HepG2 (cell line): ENCODE results near the gene NUBPL. TPM values are rescaled to one million over a fixed set of nuclear protein-coding genes. Genes with fewer than 3 reads are reported as not detected.

Experiments
- HNRNPUL1 ChIP-seq: fragments of 200-400 bp; formaldehyde crosslinking; IDR thresholded peaks from 2 replicates; pipeline ENCODE4 v1.6.1; 2017; ENCODE audit warnings: low read depth, mild to moderate bottlenecking, low read length, moderate library complexity
- POLR2G ChIP-seq: fragments of 200-400 bp; formaldehyde crosslinking; IDR thresholded peaks from 2 replicates; pipeline ENCODE4 v1.6.1; 2018; ENCODE audit warnings: mild to moderate bottlenecking, low read depth, low read length, moderate library complexity
- REPIN1 ChIP-seq: sonication (generic); formaldehyde crosslinking; IDR thresholded peaks from 2 replicates; pipeline ENCODE4 v1.8.0; 2022; ENCODE audit warnings: missing genetic modification reagents, low read depth, mild to moderate bottlenecking, borderline replicate concordance
- SKIL ChIP-seq: sonication (generic); formaldehyde crosslinking; IDR thresholded peaks from 2 replicates; pipeline ENCODE4 v1.8.0; 2022; ENCODE audit warnings: missing genetic modification reagents, mild to moderate bottlenecking, moderate library complexity, borderline replicate concordance
- SNAPC4 ChIP-seq: sonication (generic); formaldehyde crosslinking; IDR thresholded peaks from 2 replicates; pipeline ENCODE4 v1.4.0; 2020; ENCODE audit warnings: mild to moderate bottlenecking, missing genetic modification reagents
- SP1 ChIP-seq, 2 experiments: fragments of 450-650 bp in 1 of 2; sonication (generic) in 1 of 2; formaldehyde crosslinking in 1 of 2; IDR thresholded peaks; 2 replicates each; pipeline versions ENCODE4 v1.4.0 to v1.6.1; 2016 to 2020; ENCODE audit warnings: missing genetic modification reagents in 1 of 2
- STAT6 ChIP-seq: sonication (generic); formaldehyde crosslinking; IDR thresholded peaks from 2 replicates; pipeline ENCODE4 v1.4.0; 2020; ENCODE audit warnings: missing genetic modification reagents, mild to moderate bottlenecking, borderline replicate concordance
- TFDP2 ChIP-seq: sonication (generic); formaldehyde crosslinking; IDR thresholded peaks from 2 replicates; pipeline ENCODE4 v1.4.0; 2020; ENCODE audit warnings: missing genetic modification reagents
- TOE1 ChIP-seq: sonication (generic); formaldehyde crosslinking; IDR thresholded peaks from 2 replicates; pipeline ENCODE4 v1.4.0; 2020; ENCODE audit warnings: mild to moderate bottlenecking, missing genetic modification reagents
- ZBTB1 ChIP-seq: sonication (generic); formaldehyde crosslinking; IDR thresholded peaks from 2 replicates; pipeline ENCODE4 v1.4.0; 2020; ENCODE audit warnings: missing genetic modification reagents, borderline replicate concordance
- ZFP37 ChIP-seq: sonication (generic); formaldehyde crosslinking; IDR thresholded peaks from 2 replicates; pipeline ENCODE4 v1.4.0; 2020; ENCODE audit warnings: missing genetic modification reagents, borderline replicate concordance
- ZFP91 ChIP-seq: sonication (generic); formaldehyde crosslinking; IDR thresholded peaks from 2 replicates; pipeline ENCODE4 v1.9.0; 2022; ENCODE audit warnings: missing genetic modification reagents, mild to moderate bottlenecking, borderline replicate concordance
- ZNF414 ChIP-seq: sonication (generic); formaldehyde crosslinking; IDR thresholded peaks from 2 replicates; pipeline ENCODE4 v1.5.0; 2020; ENCODE audit warnings: missing genetic modification reagents
- ZNF674 ChIP-seq: sonication (generic); formaldehyde crosslinking; IDR thresholded peaks from 2 replicates; pipeline ENCODE4 v1.5.0; 2020; ENCODE audit warnings: low read depth, mild to moderate bottlenecking, missing genetic modification reagents
- ZNF7 ChIP-seq: IDR thresholded peaks from 2 replicates; pipeline ENCODE4 v1.6.1; 2016; ENCODE audit warnings: missing biosample characterization, missing genetic modification reagents
- polyA plus RNA-seq, 8 experiments: library from polyadenylated mRNA; depleted of rRNA in 3 of 8; stranded (reverse) in 7 of 8; unstranded in 1 of 8; fragments of >200 nt; fragmentation: Illumina TruSeq in 4 of 8; extraction: Trizol in 4 of 8; gene quantifications; 2 replicates each; pipeline versions ENCODE4 v1.2.1 to v1.2.3, GENCODE V29; 2011 to 2016; ENCODE audit warnings: low read depth in 4 of 8, missing spikeins in 1 of 8, mixed read lengths in 1 of 8; ENCODE audit not compliant: insufficient read depth in 1 of 8
- total RNA-seq, 5 experiments: library from RNA; depleted of rRNA; stranded (reverse); fragments of >200 nt; fragmentation: Illumina TruSeq; extraction: Trizol; gene quantifications; 2 replicates each; pipeline ENCODE4 v1.2.3, GENCODE V29; 2016; ENCODE audit warnings: low read depth in 1 of 5

NUBPL gene
- total and polyA plus RNA-seq, 2 of the 13 experiments (the other 11 are each of a cell fraction or from before 2014, with no cell fraction given) = 21.3 to 44.1 TPM

GRCh38 chr14:31855262-31855661 lies 294.1 kb downstream of the NUBPL start (continued):
- no peak for TF ChIP-seq SNAPC4
- no peak for TF ChIP-seq SKIL (CRISPR knock-in tag)
- no peak; the same call in 1 of the 2 replicates for TF ChIP-seq TFDP2 (CRISPR knock-in tag)
- TF ChIP-seq SP1 (IDR thresholded peaks at IDR 0.05) = no peak
- no peak for TF ChIP-seq SP1 (CRISPR knock-in tag; IDR thresholded peaks at IDR 0.05)
- TF ChIP-seq STAT6 (CRISPR knock-in tag) = no peak
- peak; percentile 77; the same call in 1 of the 2 replicates for TF ChIP-seq REPIN1
- no peak for TF ChIP-seq ZBTB1 (CRISPR knock-in tag)
- TF ChIP-seq ZNF414 (CRISPR knock-in tag) = 0 out of 2 replicates have a peak, but pooled peaks have one; percentile 49
- TF ChIP-seq ZNF674 (CRISPR knock-in tag) = no peak
- peak; percentile 68; the same call in 1 of the 2 replicates for TF ChIP-seq TOE1 (CRISPR knock-in tag)
- TF ChIP-seq ZNF7 (CRISPR knock-in tag) = no peak
- TF ChIP-seq ZFP91 (CRISPR knock-in tag) = no peak
- no peak for TF ChIP-seq ZFP37 (CRISPR knock-in tag)
- no peak for TF ChIP-seq HNRNPUL1
- no peak for TF ChIP-seq POLR2G
